GM12874 (cell line): ENCODE data around the gene DEPDC4.

Source experiments
- CTCF ChIP-seq: IDR thresholded peaks from 2 replicates; pipeline ENCODE4 v1.5.1; 2011; ENCODE audit warnings: low read depth, mild to moderate bottlenecking, control low read depth, low read length, moderate library complexity; ENCODE audit not compliant: insufficient read depth

DEPDC4 gene

GRCh38 chr12:100200463-100201181 lies 66.3 kb downstream of the DEPDC4 start, which contains the start of gene ACTR6:
ACTR6 (plus strand) TSS chr12:100200815; CDS start chr12:100200852, 37 bp downstream.
- TF ChIP-seq CTCF = no peak

GRCh38 chr12:100199347-100200149 lies 67.3 kb downstream of the DEPDC4 start:
- no peak for TF ChIP-seq CTCF

GRCh38 chr12:100199023-100199346 lies 67.9 kb downstream of the DEPDC4 start:
- TF ChIP-seq CTCF = no peak

- TF ChIP-seq CTCF = no peak
These were observed 69.4 kb downstream of the DEPDC4 start for GRCh38 chr12:100197486-100197885.

- TF ChIP-seq CTCF = no peak
These were observed 73.8 kb downstream of the DEPDC4 start for GRCh38 chr12:100193085-100193484.
